IMR-90 (cell line): ENCODE data around the gene IDH3A. TPM values are rescaled to one million over a fixed set of nuclear protein-coding genes. Genes with fewer than 3 reads are reported as not detected.

ENCODE experiments used
- ATAC-seq: fragments of 200-7000 bp; cut with Tn5 transposase; 2 replicates; pipeline ENCODE4 v1.9.1; 2020; ENCODE audit warnings: low read depth, mild to moderate bottlenecking, moderate library complexity
- BruUV-seq: library from RNA; stranded (reverse); fragments of 400-500 nt; replicated peaks from 2 replicates; lab custom pipeline; 2021; lab: Mats Ljungman, UMichigan
- CTCF ChIA-PET: fragments of 300-600 bp; formaldehyde crosslinking; extraction: SDS; loops from one replicate; lab custom pipeline; 2021; ENCODE audit warnings: antibody characterized with exemption; lab: Yijun Ruan, JAX
- POLR2A ChIA-PET: fragments of 300-600 bp; sonication (Branson Sonifier 250); formaldehyde crosslinking; loops from one replicate; lab custom pipeline; 2022; ENCODE audit warnings: antibody characterized with exemption; ENCODE audit not compliant: unreplicated experiment; lab: Charles Lee
- DNase-seq: peaks from one replicate; pipeline ENCODE4 v3.0.0; 2013
- H2AFZ ChIP-seq: replicated peaks from 2 replicates; pipeline ENCODE3; 2013; ENCODE audit warnings: low read length, mild to moderate bottlenecking; ENCODE audit not compliant: poor library complexity
- H2AK5ac ChIP-seq: 2 replicates; pipeline ENCODE4 v1.6.1; 2013; ENCODE audit warnings: low read depth, low read length, inconsistent platforms
- H2AK9ac ChIP-seq: replicated peaks from 2 replicates; pipeline ENCODE3; 2013; ENCODE audit warnings: mild to moderate bottlenecking, low read depth, low read length, moderate library complexity; ENCODE audit not compliant: poor library complexity
- H2BK120ac ChIP-seq: 2 replicates; pipeline ENCODE4 v1.6.1; 2013; ENCODE audit warnings: low read depth, low read length, inconsistent platforms
- H2BK15ac ChIP-seq: 3 replicates; pipeline ENCODE4 v1.6.1; 2013; ENCODE audit warnings: low read depth, low read length, inconsistent platforms
- H2BK20ac ChIP-seq: 2 replicates; pipeline ENCODE4 v1.6.1; 2013; ENCODE audit warnings: low read depth, mild to moderate bottlenecking, inconsistent platforms, low read length, moderate library complexity
- H2BK5ac ChIP-seq: 2 replicates; pipeline ENCODE4 v1.6.1; 2013; ENCODE audit warnings: mild to moderate bottlenecking, low read depth, low read length, inconsistent platforms; ENCODE audit not compliant: poor library complexity, severe bottlenecking
- H3K14ac ChIP-seq: replicated peaks from 2 replicates; pipeline ENCODE4 v1.6.1; 2013; ENCODE audit warnings: low read depth, low read length, inconsistent platforms
- H3K18ac ChIP-seq: 2 replicates; pipeline ENCODE4 v1.6.1; 2013; ENCODE audit warnings: low read depth, low read length, control low read depth
- H3K23ac ChIP-seq: 2 replicates; pipeline ENCODE4 v1.6.1; 2013; ENCODE audit warnings: low read depth, low read length, inconsistent platforms
- H3K27ac ChIP-seq: 2 replicates; pipeline ENCODE4 v1.5.1; 2013; ENCODE audit warnings: mild to moderate bottlenecking, control low read depth, low read length; ENCODE audit not compliant: insufficient read depth
- H3K27me3 ChIP-seq: 2 replicates; pipeline ENCODE4 v1.6.1; 2013; ENCODE audit warnings: low read length; ENCODE audit not compliant: control insufficient read depth, insufficient read depth
- H3K36me3 ChIP-seq: 2 replicates; pipeline ENCODE4 v1.6.1; 2013; ENCODE audit warnings: low read length, mixed read lengths; ENCODE audit not compliant: control insufficient read depth, insufficient read depth
- H3K4ac ChIP-seq: 2 replicates; pipeline ENCODE4 v1.6.1; 2013; ENCODE audit warnings: low read depth, low read length, inconsistent platforms
- H3K4me1 ChIP-seq: 2 replicates; pipeline ENCODE4 v1.6.1; 2013; ENCODE audit warnings: low read length, mixed read lengths; ENCODE audit not compliant: control insufficient read depth, insufficient read depth
- H3K4me2 ChIP-seq: 2 replicates; pipeline ENCODE4 v1.6.1; 2013; ENCODE audit warnings: low read depth, mild to moderate bottlenecking, control low read depth, low read length, moderate library complexity
- H3K4me3 ChIP-seq: 2 replicates; pipeline ENCODE4 v1.5.1; 2013; ENCODE audit warnings: low read depth, mild to moderate bottlenecking, control low read depth, low read length, moderate library complexity; ENCODE audit not compliant: insufficient read depth
- H3K56ac ChIP-seq: 2 replicates; pipeline ENCODE4 v1.6.1; 2013; ENCODE audit warnings: low read length, inconsistent platforms; ENCODE audit not compliant: insufficient read depth; ENCODE audit errors: extremely low read depth
- H3K79me1 ChIP-seq, 2 experiments: 2 replicates each; pipeline ENCODE4 v1.6.1; 2013; ENCODE audit warnings: low read length in 2 of 2, inconsistent platforms in 1 of 2, low read depth in 1 of 2
- H3K9ac ChIP-seq: 2 replicates; pipeline ENCODE4 v1.6.1; 2013; ENCODE audit warnings: low read depth, low read length, control low read depth
- H3K9me1 ChIP-seq: 2 replicates; pipeline ENCODE4 v1.6.1; 2013; ENCODE audit warnings: low read length, inconsistent platforms; ENCODE audit not compliant: insufficient read depth
- H3K9me3 ChIP-seq: 2 replicates; pipeline ENCODE4 v1.6.1; 2013; ENCODE audit warnings: low read length; ENCODE audit not compliant: control insufficient read depth, insufficient read depth
- H4K20me1 ChIP-seq: 2 replicates; pipeline ENCODE4 v1.6.1; 2013; ENCODE audit warnings: low read length, inconsistent platforms; ENCODE audit not compliant: insufficient read depth
- H4K5ac ChIP-seq: 2 replicates; pipeline ENCODE4 v1.6.1; 2013; ENCODE audit warnings: mild to moderate bottlenecking, low read depth, low read length, control low read depth
- H4K8ac ChIP-seq, 2 experiments: 2 replicates each; pipeline ENCODE4 v1.6.1; 2013; ENCODE audit warnings: low read depth in 2 of 2, low read length in 2 of 2, control low read depth in 1 of 2, inconsistent platforms in 1 of 2
- H4K91ac ChIP-seq: 2 replicates; pipeline ENCODE4 v1.6.1; 2013; ENCODE audit warnings: low read depth, low read length, inconsistent platforms; ENCODE audit not compliant: insufficient read depth
- BHLHE40 ChIP-seq: fragments of 150-350 bp; IDR thresholded peaks from 2 replicates; pipeline ENCODE4 v1.6.1; 2016; ENCODE audit warnings: mild to moderate bottlenecking, low read depth, low read length
- CEBPB ChIP-seq: IDR thresholded peaks from 2 replicates; pipeline ENCODE4 v1.6.1; 2012; ENCODE audit warnings: low read depth, low read length, improper control_type of control experiment
- CHD1 ChIP-seq: IDR thresholded peaks from 2 replicates; pipeline ENCODE4 v1.6.1; 2012; ENCODE audit warnings: low read depth, low read length, improper control_type of control experiment
- CTCF ChIP-seq: conservative IDR thresholded peaks from 2 replicates; pipeline ENCODE4 v1.5.1; 2012; ENCODE audit warnings: mild to moderate bottlenecking, low read depth, low read length, improper control_type of control experiment
- ELK1 ChIP-seq: fragments of 150-350 bp; IDR thresholded peaks from 2 replicates; pipeline ENCODE4 v1.6.1; 2016; ENCODE audit warnings: low read depth, mild to moderate bottlenecking, low read length, moderate library complexity, borderline replicate concordance
- FOS ChIP-seq: fragments of 150-350 bp; IDR thresholded peaks from 2 replicates; pipeline ENCODE4 v1.6.1; 2016; ENCODE audit warnings: low read depth, low read length
- MAFK ChIP-seq: IDR thresholded peaks from 2 replicates; pipeline ENCODE4 v1.6.1; 2012; ENCODE audit warnings: low read depth, low read length, improper control_type of control experiment
- MAZ ChIP-seq: IDR thresholded peaks from 2 replicates; pipeline ENCODE4 v1.6.1; 2012; ENCODE audit warnings: low read depth, mild to moderate bottlenecking, low read length, improper control_type of control experiment, moderate library complexity, borderline replicate concordance
- MXI1 ChIP-seq: IDR thresholded peaks from 2 replicates; pipeline ENCODE4 v1.6.1; 2012; ENCODE audit warnings: low read depth, mild to moderate bottlenecking, low read length, moderate library complexity, borderline replicate concordance
- NFE2L2 ChIP-seq: fragments of 150-350 bp; IDR thresholded peaks from 2 replicates; pipeline ENCODE4 v1.6.1; 2016; ENCODE audit warnings: low read depth, mild to moderate bottlenecking, low read length
- POLR2A ChIP-seq: IDR thresholded peaks from 2 replicates; pipeline ENCODE4 v1.6.1; 2012; ENCODE audit warnings: mild to moderate bottlenecking, low read depth, low read length
- RAD21 ChIP-seq: IDR thresholded peaks from 2 replicates; pipeline ENCODE4 v1.6.1; 2012; ENCODE audit warnings: low read length, improper control_type of control experiment
- RCOR1 ChIP-seq: IDR thresholded peaks from 2 replicates; pipeline ENCODE4 v1.6.1; 2012; ENCODE audit warnings: mild to moderate bottlenecking, low read length, improper control_type of control experiment; ENCODE audit not compliant: insufficient replicate concordance
- RFX5 ChIP-seq: IDR thresholded peaks from 2 replicates; pipeline ENCODE4 v1.8.0; 2012; ENCODE audit warnings: low read depth, mild to moderate bottlenecking, low read length, moderate library complexity
- SMC3 ChIP-seq: fragments of 150-350 bp; IDR thresholded peaks from 2 replicates; pipeline ENCODE4 v1.6.1; 2016; ENCODE audit warnings: low read depth, mild to moderate bottlenecking, antibody characterized with exemption, low read length, moderate library complexity
- USF2 ChIP-seq: fragments of 150-350 bp; IDR thresholded peaks from 2 replicates; pipeline ENCODE4 v1.6.1; 2017; ENCODE audit warnings: mild to moderate bottlenecking, antibody characterized with exemption, low read length, low read depth
- WGBS, 2 experiments: methylation state at CpG; one replicate each; pipeline versions ENCODE4 v1.1.5 to v1.1.7; 2013; ENCODE audit warnings: missing lambda C conversion rate in 2 of 2; ENCODE audit not compliant: insufficient read length in 1 of 2; ENCODE audit errors: extremely low coverage in 2 of 2; 5-methylcytosine and 5-hydroxymethylcytosine counted together
- dilution Hi-C: fragments of 300-500 bp; cut with HindIII; formaldehyde crosslinking; loops from one replicate; pipeline ENCODE4 v1.14.3; 2018; ENCODE audit warnings: low sequenced_read_pairs; ENCODE audit not compliant: unreplicated experiment
- in situ Hi-C: fragments of 300-500 bp; cut with MboI; formaldehyde crosslinking; loops from 3 replicates; pipeline ENCODE4 v1.14.3; 2019; ENCODE audit warnings: low sequenced_read_pairs, inconsistent platforms, mixed read lengths
- intact Hi-C: fragments of 100-400 bp; cut with micrococcal nuclease; formaldehyde crosslinking; loops from 2 replicates; pipeline ENCODE4 v1.10.0; 2022
- polyA plus RNA-seq, 3 experiments: library from polyadenylated mRNA; depleted of rRNA; stranded (reverse); fragments of >200 nt; gene quantifications; 2 replicates each; pipeline ENCODE4 v1.2.3, GENCODE V29; 2012; ENCODE audit warnings: low replicate concordance in 1 of 3
- total RNA-seq: library from RNA; depleted of rRNA; stranded (reverse); fragments of >200 nt; gene quantifications from 2 replicates; pipeline ENCODE4 v1.2.3, GENCODE V29; 2012

Gene IDH3A
- total and polyA plus RNA-seq, 2 of the 4 experiments (the other 2 are of a cell fraction), result 34.5 to 47.7 TPM

GRCh38 chr15:78162038-78162437 lies 12.9 kb downstream of the IDH3A start:
- Histone ChIP-seq H4K8ac (no peak overlapping the region), H2BK120ac (no peak overlapping the region), H3K9me1 (no peaks in the 10 kb centered on the region), H3K27me3 (no peaks in the 10 kb centered on the region), H2AFZ (no peak overlapping the region), H4K20me1 (no peaks in the 10 kb centered on the region), H3K14ac (no peak overlapping the region), H2BK20ac (no peak overlapping the region), H3K56ac (no peak overlapping the region), H2AK9ac (no peak overlapping the region), H3K18ac (no peak overlapping the region), H2AK5ac (no peak overlapping the region), H3K4me1 (no peaks in the 10 kb centered on the region), H3K9ac (no peak overlapping the region), H3K23ac (no peak overlapping the region), H3K4me2 (no peak overlapping the region), H3K36me3 (peaks cover 36% of the 10 kb centered on the region), H3K4ac (no peak overlapping the region), H3K4me3 (no peak overlapping the region), H4K91ac (no peak overlapping the region), H2BK15ac (no peak overlapping the region), H4K5ac (no peak overlapping the region), H2BK5ac (no peak overlapping the region), H3K9me3 (no peaks in the 10 kb centered on the region), H3K27ac (no peak overlapping the region), H3K79me1 (no peaks in the 10 kb centered on the region)
- whole genome bisulfite sequencing, 2 experiments, result 87% methylated on average over 5 of the region's 13 CpGs; no CpG with 5 or more reads in 1 of the 2 experiments
- TF ChIP-seq FOS, result no peak
- no peak for TF ChIP-seq RCOR1
- TF ChIP-seq POLR2A, result no peak
- no peak for TF ChIP-seq CHD1
- no peak for TF ChIP-seq CEBPB
- no peak for TF ChIP-seq CTCF
- no peak for TF ChIP-seq MXI1
- no peak for TF ChIP-seq USF2
- TF ChIP-seq RFX5, result no peak
- no peak for TF ChIP-seq NFE2L2
- TF ChIP-seq RAD21, result no peak
- no peak for TF ChIP-seq BHLHE40
- no peak for TF ChIP-seq SMC3
- TF ChIP-seq MAFK, result no peak
- TF ChIP-seq ELK1, result no peak
- TF ChIP-seq MAZ, result no peak
- no TSS peak for BruUV-seq
- ChIA-PET CTCF (no interaction called here), POLR2A (no interaction called here)
- ATAC-seq, result no peak
- no peak for DNase-seq
- in situ Hi-C loops, result no loop called here
- intact Hi-C loops, result no loop called here
- dilution Hi-C loops, result no loop called here
